ENCODE data around the gene KCNE3. TPM values are rescaled to one million over a fixed set of nuclear protein-coding genes. Genes with fewer than 3 reads are reported as not detected.

The KCNE3 gene
- total RNA-seq, 1 experiment from 2014 or later = 4.9 TPM

DNA sequence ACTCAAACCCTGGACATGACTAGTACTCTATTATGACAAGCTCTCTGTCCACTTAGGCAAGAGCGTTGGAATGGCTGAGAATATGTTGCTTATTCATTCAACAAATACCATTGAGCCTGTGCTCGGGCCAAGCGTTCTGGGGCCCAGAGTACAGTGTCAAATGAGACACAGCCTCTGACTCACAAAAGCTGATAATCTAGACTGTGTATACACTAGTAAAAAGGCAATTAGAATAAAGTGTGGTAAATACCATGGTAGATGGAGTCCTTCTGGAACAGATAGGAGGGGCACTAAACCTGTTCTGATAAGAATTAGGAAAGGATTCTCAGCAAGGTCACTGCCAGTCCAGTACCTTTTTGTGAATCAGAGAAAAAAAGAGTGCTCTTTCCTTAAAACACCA lies 24.7 kb downstream of the KCNE3 start:
- H3K79me2 ChIP-seq (ENCODE audit: insufficient read depth, low read length) = no peaks in the 10 kb centered on the region
- Mint-ChIP-seq H3K27ac (no peak overlapping the region), H3K27me3 (ENCODE audit: low read depth) (no peaks in the 10 kb centered on the region), H3K4me1 (peaks cover 13 to 24% of the 10 kb centered on the region in 2 experiments), H3K9me3 (no peaks in the 10 kb centered on the region), H3K4me3 (no peak overlapping the region), H3K36me3 (ENCODE audit: insufficient read depth in 1 of 3, low read depth in 3 of 3) (no peaks in the 10 kb centered on the region)
- WGBS (ENCODE audit: extremely low coverage, insufficient read length, low lambda C conversion rate) = no CpG with 5 or more reads among the region's 3 CpGs
- H2BK12ac ChIP-seq (ENCODE audit: insufficient read length, low read depth, low read length) = no peak overlapping the region
- DNase-seq = no peak
- H2BK15ac ChIP-seq (ENCODE audit: low read depth, low read length) = no peak overlapping the region
- H3K9me3 ChIP-seq (ENCODE audit: control insufficient read depth, low read depth, low read length) = no peaks in the 10 kb centered on the region
- H3K4me1 ChIP-seq (ENCODE audit: insufficient read depth, low read length) = no peaks in the 10 kb centered on the region
- H2AFZ ChIP-seq (ENCODE audit: low read length) = no peak overlapping the region
- no peak overlapping the region for H3K14ac ChIP-seq (ENCODE audit: insufficient read depth, low read length)
- no peak overlapping the region for H2BK120ac ChIP-seq (ENCODE audit: low read depth, low read length, poor library complexity, severe bottlenecking)
- H3K4me2 ChIP-seq (ENCODE audit: insufficient read depth, insufficient read length, low read length) = no peak overlapping the region
- H2BK20ac ChIP-seq (ENCODE audit: low read depth, low read length, poor library complexity, severe bottlenecking) = no peak overlapping the region
- H3T11ph ChIP-seq (ENCODE audit: low read length) = no peak overlapping the region
- H3K79me1 ChIP-seq (ENCODE audit: insufficient read depth, low read depth, low read length, poor library complexity, severe bottlenecking) = no peaks in the 10 kb centered on the region
- H4K91ac ChIP-seq (ENCODE audit: insufficient read length, low read depth, low read length) = no peak overlapping the region
- no peak overlapping the region for H3K23ac ChIP-seq (ENCODE audit: insufficient read length, low read depth, low read length)
- no peak overlapping the region for H3K27ac ChIP-seq (ENCODE audit: insufficient read length, low read depth, low read length)
- H3K27me3 ChIP-seq (ENCODE audit: insufficient read depth, low read length) = no peaks in the 10 kb centered on the region
- H4K20me1 ChIP-seq (ENCODE audit: control insufficient read depth, insufficient read depth, insufficient read length) = no peaks in the 10 kb centered on the region
- H4K5ac ChIP-seq (ENCODE audit: insufficient read length, low read depth, low read length) = no peak overlapping the region
- H3K18ac ChIP-seq (ENCODE audit: insufficient read length, low read depth, low read length) = no peak overlapping the region
- no peaks in the 10 kb centered on the region for H3K23me2 ChIP-seq (ENCODE audit: insufficient read length, low read depth, low read length, poor library complexity, severe bottlenecking)
- H2BK5ac ChIP-seq (ENCODE audit: insufficient read length, low read length) = no peak overlapping the region
- H4K8ac ChIP-seq (replicated peaks; ENCODE audit: insufficient read length, low read depth, low read length) = no peak overlapping the region
- H3K4ac ChIP-seq (ENCODE audit: low read depth, low read length) = no peak overlapping the region
- no peak overlapping the region for H2AK5ac ChIP-seq (ENCODE audit: insufficient read length, low read length)
- no peak overlapping the region for H3K56ac ChIP-seq (ENCODE audit: insufficient read length, low read depth, low read length)
- no peak overlapping the region for H3K9ac ChIP-seq (ENCODE audit: extremely low read depth, insufficient read length, low read length)
- no peak for TF ChIP-seq CTCF (conservative IDR thresholded peaks at IDR 0.05)

All from H9 (cell line).